Omental fat pad (tissue), 4 donors: ENCODE results near the gene ZNF684. TPM values are rescaled to one million over a fixed set of nuclear protein-coding genes. Genes with fewer than 3 reads are reported as not detected.

Experiments used
- ATAC-seq: fragments of 150-250 bp; one replicate; pipeline ENCODE4 v1.9.1; 2016; ENCODE audit warnings: mild to moderate bottlenecking, moderate library complexity; ENCODE audit not compliant: low FRiP score
- DNase-seq: peaks from one replicate; pipeline ENCODE4 v3.0.0-alpha.2; 2019; ENCODE audit warnings: low spot score
- small RNA-seq: library from RNA; depleted of rRNA; stranded (forward); fragments of <200 nt; gene quantifications from one replicate; pipeline ENCODE3, GENCODE V24; 2016
- total RNA-seq, 4 donors: library from RNA; depleted of rRNA; stranded (reverse); fragments of >200 nt; gene quantifications; one replicate each; pipeline ENCODE4 v1.1.0, GENCODE V29; 2016
- TF ChIP-seq, protein P1 (sequence below), 3 donors: fragments of 450-650 bp; IDR thresholded peaks; one replicate each; pipeline ENCODE4 v1.5.1; 2016 to 2017; ENCODE audit warnings: antibody characterized with exemption in 3 of 3, mild to moderate bottlenecking in 3 of 3, moderate library complexity in 2 of 3

The ZNF684 gene
- total RNA-seq, 4 donors from 2014 or later: 2.0 to 4.9 (median 3.0) TPM

DNA sequence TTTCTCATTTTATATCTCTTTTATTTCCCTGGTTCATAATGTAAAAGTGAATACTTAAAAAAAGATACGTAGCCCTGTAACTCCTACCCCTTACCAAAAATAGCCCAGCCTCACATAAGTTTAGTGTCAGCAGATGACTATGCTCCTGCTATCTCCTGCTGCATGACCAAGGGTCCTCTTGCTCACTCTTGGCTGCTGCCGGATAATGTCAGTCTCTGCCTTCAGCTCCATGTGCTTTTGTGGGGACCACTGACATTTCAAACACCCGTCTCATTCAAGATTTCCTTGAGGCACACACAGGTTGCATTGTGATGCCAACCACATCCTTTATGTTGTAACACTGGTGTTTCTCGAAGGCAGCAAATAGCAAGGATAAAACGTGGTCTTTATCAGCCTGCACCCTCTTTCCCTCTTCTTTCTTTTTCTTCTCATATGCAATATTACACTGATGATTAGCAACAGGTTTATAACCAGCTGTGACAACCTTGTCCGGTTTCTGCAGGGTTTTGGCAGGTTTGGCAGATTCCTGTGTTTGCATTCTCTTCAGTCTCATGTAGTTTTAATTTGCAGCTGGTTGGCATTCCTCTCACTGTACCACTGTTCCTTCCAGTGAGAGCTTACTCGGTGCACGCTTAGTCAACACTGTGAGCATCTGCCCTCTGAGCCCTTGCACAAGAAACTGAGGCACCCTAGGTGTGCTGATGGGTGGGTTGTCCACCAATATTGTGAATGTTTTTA is 62.2 kb downstream of the ZNF684 start:
- DNase-seq (no peak), ATAC-seq (no peak)
- TF ChIP-seq, protein P1, sequence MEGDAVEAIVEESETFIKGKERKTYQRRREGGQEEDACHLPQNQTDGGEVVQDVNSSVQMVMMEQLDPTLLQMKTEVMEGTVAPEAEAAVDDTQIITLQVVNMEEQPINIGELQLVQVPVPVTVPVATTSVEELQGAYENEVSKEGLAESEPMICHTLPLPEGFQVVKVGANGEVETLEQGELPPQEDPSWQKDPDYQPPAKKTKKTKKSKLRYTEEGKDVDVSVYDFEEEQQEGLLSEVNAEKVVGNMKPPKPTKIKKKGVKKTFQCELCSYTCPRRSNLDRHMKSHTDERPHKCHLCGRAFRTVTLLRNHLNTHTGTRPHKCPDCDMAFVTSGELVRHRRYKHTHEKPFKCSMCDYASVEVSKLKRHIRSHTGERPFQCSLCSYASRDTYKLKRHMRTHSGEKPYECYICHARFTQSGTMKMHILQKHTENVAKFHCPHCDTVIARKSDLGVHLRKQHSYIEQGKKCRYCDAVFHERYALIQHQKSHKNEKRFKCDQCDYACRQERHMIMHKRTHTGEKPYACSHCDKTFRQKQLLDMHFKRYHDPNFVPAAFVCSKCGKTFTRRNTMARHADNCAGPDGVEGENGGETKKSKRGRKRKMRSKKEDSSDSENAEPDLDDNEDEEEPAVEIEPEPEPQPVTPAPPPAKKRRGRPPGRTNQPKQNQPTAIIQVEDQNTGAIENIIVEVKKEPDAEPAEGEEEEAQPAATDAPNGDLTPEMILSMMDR (IDR thresholded peaks at IDR 0.05): no peak

DNA sequence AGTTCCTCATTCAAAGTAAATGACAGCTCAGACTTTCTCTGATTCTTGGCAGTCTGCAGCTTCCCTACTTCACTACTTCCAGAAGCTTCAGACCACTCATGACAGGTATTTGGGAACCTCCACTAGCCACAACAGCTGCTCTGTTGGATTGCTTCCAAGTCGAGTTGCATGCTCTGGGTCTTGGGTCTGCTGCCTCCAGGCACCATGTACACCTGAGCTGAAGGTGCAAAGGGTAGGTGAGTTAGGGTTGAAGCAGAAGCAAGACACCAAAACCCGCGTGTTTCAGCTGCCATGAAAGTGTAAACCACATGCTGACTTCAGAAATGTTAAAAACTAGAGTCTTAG is 62.7 kb downstream of the ZNF684 start:
- no peak for DNase-seq
- TF ChIP-seq, protein P1 (IDR thresholded peaks at IDR 0.05): no peak
- no peak for ATAC-seq

DNA sequence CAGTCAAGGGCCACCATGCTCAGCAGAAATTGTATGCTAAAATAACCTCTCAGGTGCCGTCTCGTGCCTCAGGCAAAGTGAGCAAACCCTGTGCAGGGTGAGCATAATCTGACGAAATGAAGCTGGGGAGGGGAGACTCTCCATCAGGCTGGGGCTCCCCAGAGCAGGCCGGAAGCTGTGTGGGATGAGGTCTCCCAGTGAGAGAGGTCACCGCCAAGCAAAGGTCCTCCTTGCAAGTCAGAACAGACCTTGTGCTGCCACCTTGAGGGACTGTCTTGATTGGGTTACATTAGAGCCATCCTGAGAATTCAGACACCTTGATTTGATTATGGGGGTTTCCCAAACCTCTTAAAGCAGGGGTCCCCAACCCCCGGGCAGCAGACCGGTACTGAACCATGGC is 64.2 kb downstream of the ZNF684 start:
- TF ChIP-seq, protein P1 (IDR thresholded peaks at IDR 0.05): no peak
- ATAC-seq: no peak

More for the DNA sequence above, 64.2 kb downstream of the ZNF684 start:
- no peak for DNase-seq

Small RNAs within 50 kb of the gene (small RNA-seq; reads per million reads assigned to genes)
- not detected for gene AL356379.1

Other genes starting within 250 kb of the ZNF684 start
- 10 to 100 TPM in 2 of 4 donors, 1 to 10 TPM in 2; 1.6 to 15.6 (median 9.0) TPM for gene COL9A2, start 214.4 kb upstream of the ZNF684 start, total RNA-seq
- gene SMAP2, start 157.9 kb upstream of the ZNF684 start, total RNA-seq: 100 to 1,000 TPM in 1 of 4 donors, 10 to 100 TPM in 3; 45.4 to 119 (median 60.1) TPM
- gene ZFP69B, start 81.2 kb upstream of the ZNF684 start, total RNA-seq: 1 to 10 TPM in 3 of 4 donors, under 1 TPM in 1; 0.56 to 1.9 (median 1.2) TPM
- 1 to 10 TPM; 1.1 to 5.2 (median 2.6) TPM for gene ZFP69, start 54.3 kb upstream of the ZNF684 start, total RNA-seq
- gene EXO5, start 22.9 kb upstream of the ZNF684 start, total RNA-seq: 1 to 10 TPM; 3.9 to 9.1 (median 6.5) TPM
- gene RIMS3, start 134.0 kb downstream of the ZNF684 start, total RNA-seq: 1 to 10 TPM in 3 of 4 donors, under 1 TPM in 1; 0.79 to 2.2 (median 1.7) TPM
- gene NFYC, start 160.1 kb downstream of the ZNF684 start, total RNA-seq: 10 to 100 TPM; 29.8 to 44.6 (median 32.4) TPM